ENCODE results near the gene GUCY2F.

DNA sequence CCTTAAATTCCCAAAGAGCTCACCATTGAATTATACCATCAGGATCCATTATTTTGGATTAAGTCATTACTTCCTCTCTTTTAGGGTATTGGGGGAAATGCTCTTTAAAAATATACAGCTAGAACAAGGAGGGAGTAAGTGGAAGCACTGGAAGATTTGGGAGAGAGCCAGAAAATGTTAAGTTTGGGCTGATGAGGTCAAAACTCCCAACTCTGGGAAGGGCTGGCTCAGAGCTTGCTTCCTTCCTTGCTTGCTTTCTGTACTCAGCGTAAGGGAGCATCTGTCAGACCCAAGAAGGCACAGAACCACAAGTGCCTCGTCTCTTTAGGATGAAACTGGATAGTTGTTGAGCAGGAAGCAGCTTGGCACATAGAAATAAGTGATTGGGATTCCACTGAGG is 138.2 kb downstream of the GUCY2F start:
- TF ChIP-seq EZH2 (IDR thresholded peaks at IDR 0.05; ENCODE audit: low read length) = no peak
- TF ChIP-seq, protein P1, sequence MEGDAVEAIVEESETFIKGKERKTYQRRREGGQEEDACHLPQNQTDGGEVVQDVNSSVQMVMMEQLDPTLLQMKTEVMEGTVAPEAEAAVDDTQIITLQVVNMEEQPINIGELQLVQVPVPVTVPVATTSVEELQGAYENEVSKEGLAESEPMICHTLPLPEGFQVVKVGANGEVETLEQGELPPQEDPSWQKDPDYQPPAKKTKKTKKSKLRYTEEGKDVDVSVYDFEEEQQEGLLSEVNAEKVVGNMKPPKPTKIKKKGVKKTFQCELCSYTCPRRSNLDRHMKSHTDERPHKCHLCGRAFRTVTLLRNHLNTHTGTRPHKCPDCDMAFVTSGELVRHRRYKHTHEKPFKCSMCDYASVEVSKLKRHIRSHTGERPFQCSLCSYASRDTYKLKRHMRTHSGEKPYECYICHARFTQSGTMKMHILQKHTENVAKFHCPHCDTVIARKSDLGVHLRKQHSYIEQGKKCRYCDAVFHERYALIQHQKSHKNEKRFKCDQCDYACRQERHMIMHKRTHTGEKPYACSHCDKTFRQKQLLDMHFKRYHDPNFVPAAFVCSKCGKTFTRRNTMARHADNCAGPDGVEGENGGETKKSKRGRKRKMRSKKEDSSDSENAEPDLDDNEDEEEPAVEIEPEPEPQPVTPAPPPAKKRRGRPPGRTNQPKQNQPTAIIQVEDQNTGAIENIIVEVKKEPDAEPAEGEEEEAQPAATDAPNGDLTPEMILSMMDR (optimal IDR thresholded peaks at IDR 0.05 in 1 of 3, IDR thresholded peaks at IDR 0.05 in 1 of 3, conservative IDR thresholded peaks at IDR 0.05 in 1 of 3; ENCODE audit: extremely low read depth in 1 of 3, insufficient read depth in 2 of 3, low read length in 3 of 3) = no peak

Measured in keratinocyte (primary cell).